ENCODE data around the gene ABCC4. TPM values are rescaled to one million over a fixed set of nuclear protein-coding genes. Genes with fewer than 3 reads are reported as not detected.

ABCC4 gene
- total RNA-seq, 2 donors from 2014 or later: 2.8 to 12.2 TPM

DNA sequence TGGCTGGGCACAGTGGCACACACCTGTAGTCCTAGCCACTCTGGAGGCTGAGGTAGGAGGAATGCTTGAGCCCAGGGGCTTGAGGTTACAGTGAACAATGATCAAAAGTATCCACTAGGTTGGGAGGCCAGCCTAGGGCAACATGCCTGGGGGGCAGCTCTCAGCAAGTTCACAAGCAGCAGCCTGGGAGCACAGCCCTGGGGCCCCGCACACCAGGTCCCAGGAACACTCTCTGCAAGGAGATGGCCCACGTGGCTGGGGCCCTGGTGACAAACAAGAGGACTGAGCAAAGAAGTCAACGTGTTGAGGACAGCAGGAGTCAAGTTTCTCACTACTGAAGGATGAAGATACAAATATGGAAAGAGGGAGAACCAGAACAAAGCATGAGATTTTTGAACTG lies 39.3 kb downstream of the ABCC4 start:
- no peak for TF ChIP-seq CTCF (IDR thresholded peaks at IDR 0.05)
- DNase-seq (ENCODE audit: low spot score) (no peak), ATAC-seq (ENCODE audit: insufficient number of reproducible peaks, low FRiP score, low read depth) (no peak)
- H3K36me3 ChIP-seq: no peaks in the 10 kb centered on the region
- no peak overlapping the region for H3K27ac ChIP-seq
- no peaks in the 10 kb centered on the region for H3K9me3 ChIP-seq
- no peaks in the 10 kb centered on the region for H3K4me1 ChIP-seq (ENCODE audit: control insufficient read depth in 1 of 2, low read depth in 2 of 2)
- H3K27me3 ChIP-seq (replicated peaks; ENCODE audit: insufficient read depth): no peaks in the 10 kb centered on the region
- H3K4me3 ChIP-seq: no peak overlapping the region

GRCh38 chr13:95260031-95260525 lies 41.2 kb downstream of the ABCC4 start:
- DNase-seq (ENCODE audit: low spot score): no peak
- Histone ChIP-seq H3K27me3 (replicated peaks; ENCODE audit: insufficient read depth) (no peaks in the 10 kb centered on the region), H3K4me3 (no peak overlapping the region), H3K27ac (no peak overlapping the region), H3K9me3 (no peaks in the 10 kb centered on the region), H3K36me3 (no peaks in the 10 kb centered on the region), H3K4me1 (ENCODE audit: control insufficient read depth in 1 of 2, low read depth in 2 of 2) (no peaks in the 10 kb centered on the region)
- no peak for TF ChIP-seq CTCF (IDR thresholded peaks at IDR 0.05)
- peak; percentile 33 for ATAC-seq (ENCODE audit: insufficient number of reproducible peaks, low FRiP score, low read depth)

- Histone ChIP-seq H3K27ac (no peak overlapping the region), H3K9me3 (no peaks in the 10 kb centered on the region), H3K36me3 (no peaks in the 10 kb centered on the region), H3K27me3 (replicated peaks; ENCODE audit: insufficient read depth) (no peaks in the 10 kb centered on the region), H3K4me3 (no peak overlapping the region), H3K4me1 (ENCODE audit: control insufficient read depth in 1 of 2, low read depth in 2 of 2) (no peaks in the 10 kb centered on the region)
- no peak for TF ChIP-seq CTCF (IDR thresholded peaks at IDR 0.05)
- ATAC-seq (ENCODE audit: insufficient number of reproducible peaks, low FRiP score, low read depth): no peak
- no peak for DNase-seq (ENCODE audit: low spot score)
Observed at GRCh38 chr13:95258619-95259194, 42.5 kb downstream of the ABCC4 start.

- H3K36me3 ChIP-seq: no peaks in the 10 kb centered on the region
- ATAC-seq (ENCODE audit: insufficient number of reproducible peaks, low FRiP score, low read depth) (no peak), DNase-seq (ENCODE audit: low spot score) (no peak)
- no peak for TF ChIP-seq CTCF (IDR thresholded peaks at IDR 0.05)
- H3K4me1 ChIP-seq (ENCODE audit: control insufficient read depth in 1 of 2, low read depth in 2 of 2): no peaks in the 10 kb centered on the region
- H3K27me3 ChIP-seq (replicated peaks; ENCODE audit: insufficient read depth): no peaks in the 10 kb centered on the region
- no peaks in the 10 kb centered on the region for H3K9me3 ChIP-seq
- H3K27ac ChIP-seq: no peak overlapping the region
- no peak overlapping the region for H3K4me3 ChIP-seq
Observed at GRCh38 chr13:95258098-95258497, 43.2 kb downstream of the ABCC4 start.

DNA sequence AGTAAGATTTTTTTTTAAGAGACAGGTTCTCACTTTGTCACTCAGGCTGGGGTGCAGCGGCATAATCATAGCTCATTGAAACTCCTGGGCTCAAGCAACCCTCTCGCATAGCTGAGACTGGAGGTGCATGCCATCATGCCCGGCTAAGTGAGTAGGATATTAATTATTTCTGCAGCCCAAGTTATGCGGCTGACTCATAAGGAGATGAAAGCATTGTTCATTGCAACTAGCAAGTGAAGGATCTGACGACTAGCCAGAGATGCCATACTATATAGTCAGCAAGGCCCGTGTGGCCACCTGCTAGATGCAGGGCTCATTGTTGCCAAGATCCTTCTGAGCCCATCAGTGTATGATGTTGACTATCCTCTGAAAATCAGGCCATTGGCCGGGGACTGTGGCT lies 45.2 kb downstream of the ABCC4 start:
- ATAC-seq (ENCODE audit: insufficient number of reproducible peaks, low FRiP score, low read depth) (no peak), DNase-seq (ENCODE audit: low spot score) (no peak)
- Histone ChIP-seq H3K9me3 (no peaks in the 10 kb centered on the region), H3K27ac (no peak overlapping the region), H3K4me1 (ENCODE audit: control insufficient read depth in 1 of 2, low read depth in 2 of 2) (no peaks in the 10 kb centered on the region), H3K36me3 (no peaks in the 10 kb centered on the region), H3K27me3 (replicated peaks; ENCODE audit: insufficient read depth) (no peaks in the 10 kb centered on the region), H3K4me3 (no peak overlapping the region)
- no peak for TF ChIP-seq CTCF (IDR thresholded peaks at IDR 0.05)

All from thoracic aorta (tissue), 2 donors.